ENCODE results near the gene CLCN2. TPM values are rescaled to one million over a fixed set of nuclear protein-coding genes. Genes with fewer than 3 reads are reported as not detected.

The CLCN2 gene
- total RNA-seq, 4 donors from 2014 or later, result 1.8 to 3.4 (median 2.7) TPM

DNA sequence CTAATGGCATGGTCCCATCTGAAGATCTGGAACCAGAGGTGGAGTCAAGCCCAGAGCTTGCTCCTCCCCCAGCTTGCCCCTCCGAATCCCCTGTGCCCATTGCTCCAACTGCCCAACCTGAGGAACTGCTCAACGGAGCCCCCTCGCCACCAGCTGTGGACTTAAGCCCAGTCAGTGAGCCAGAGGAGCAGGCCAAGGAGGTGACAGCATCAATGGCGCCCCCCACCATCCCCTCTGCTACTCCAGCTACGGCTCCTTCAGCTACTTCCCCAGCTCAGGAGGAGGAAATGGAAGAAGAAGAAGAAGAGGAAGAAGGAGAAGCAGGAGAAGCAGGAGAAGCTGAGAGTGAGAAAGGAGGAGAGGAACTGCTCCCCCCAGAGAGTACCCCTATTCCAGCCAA, 39.7 kb downstream of the CLCN2 start:
- no peak for DNase-seq (ENCODE audit: extremely low spot score)
- Histone ChIP-seq H3K27ac (replicated peaks in 1 of 4) (peak overlapping the region; percentile 60 to 97 (median 84)), H3K27me3 (no peaks in the 10 kb centered on the region), H3K36me3 (peaks cover 67 to 87% (median 79%) of the 10 kb centered on the region in 4 donors), H3K4me1 (peaks cover 51 to 74% (median 61%) of the 10 kb centered on the region in 4 donors), H3K9me3 (no peaks in the 10 kb centered on the region), H3K4me3 (no peak overlapping the region)
- TF ChIP-seq, protein P1, sequence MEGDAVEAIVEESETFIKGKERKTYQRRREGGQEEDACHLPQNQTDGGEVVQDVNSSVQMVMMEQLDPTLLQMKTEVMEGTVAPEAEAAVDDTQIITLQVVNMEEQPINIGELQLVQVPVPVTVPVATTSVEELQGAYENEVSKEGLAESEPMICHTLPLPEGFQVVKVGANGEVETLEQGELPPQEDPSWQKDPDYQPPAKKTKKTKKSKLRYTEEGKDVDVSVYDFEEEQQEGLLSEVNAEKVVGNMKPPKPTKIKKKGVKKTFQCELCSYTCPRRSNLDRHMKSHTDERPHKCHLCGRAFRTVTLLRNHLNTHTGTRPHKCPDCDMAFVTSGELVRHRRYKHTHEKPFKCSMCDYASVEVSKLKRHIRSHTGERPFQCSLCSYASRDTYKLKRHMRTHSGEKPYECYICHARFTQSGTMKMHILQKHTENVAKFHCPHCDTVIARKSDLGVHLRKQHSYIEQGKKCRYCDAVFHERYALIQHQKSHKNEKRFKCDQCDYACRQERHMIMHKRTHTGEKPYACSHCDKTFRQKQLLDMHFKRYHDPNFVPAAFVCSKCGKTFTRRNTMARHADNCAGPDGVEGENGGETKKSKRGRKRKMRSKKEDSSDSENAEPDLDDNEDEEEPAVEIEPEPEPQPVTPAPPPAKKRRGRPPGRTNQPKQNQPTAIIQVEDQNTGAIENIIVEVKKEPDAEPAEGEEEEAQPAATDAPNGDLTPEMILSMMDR (IDR thresholded peaks at IDR 0.05), result no peak
- TF ChIP-seq POLR2A (IDR thresholded peaks at IDR 0.05; ENCODE audit: low read depth), result no peak
- no peak for TF ChIP-seq POLR2AphosphoS5 (IDR thresholded peaks at IDR 0.05)
- no peak for TF ChIP-seq EP300 (IDR thresholded peaks at IDR 0.05)
- WGBS, result 69% methylated on average over 5 of the region's 5 CpGs
- intact Hi-C loops (cut with DNase I), result no loop called here

GRCh38 chr3:184320104-184320445, 41.3 kb downstream of the CLCN2 start:
- Histone ChIP-seq H3K36me3 (peaks cover 51 to 79% (median 68%) of the 10 kb centered on the region in 4 donors), H3K27ac (replicated peaks in 1 of 4) (peak overlapping the region; percentile 83 to 98 (median 92)), H3K27me3 (no peaks in the 10 kb centered on the region), H3K4me3 (peak overlapping the region; percentile 40 to 48 (median 43)), H3K4me1 (peaks cover 62 to 85% (median 75%) of the 10 kb centered on the region in 4 donors), H3K9me3 (no peaks in the 10 kb centered on the region)
- no peak for TF ChIP-seq EP300 (IDR thresholded peaks at IDR 0.05)
- peak; percentile 76 to 86 for TF ChIP-seq POLR2AphosphoS5 (IDR thresholded peaks at IDR 0.05)
- TF ChIP-seq, protein P1 (IDR thresholded peaks at IDR 0.05), result no peak
- WGBS, result no CpG with 5 or more reads among the region's 4 CpGs
- peak; percentile 99 for DNase-seq (ENCODE audit: extremely low spot score)
- intact Hi-C loops (cut with DNase I), result no loop called here

GRCh38 chr3:184317201-184317600, 44.2 kb downstream of the CLCN2 start:
- TF ChIP-seq POLR2AphosphoS5 (IDR thresholded peaks at IDR 0.05) (no peak), POLR2A (IDR thresholded peaks at IDR 0.05; ENCODE audit: low read depth) (no peak), EP300 (IDR thresholded peaks at IDR 0.05) (no peak)
- TF ChIP-seq, protein P1 (IDR thresholded peaks at IDR 0.05), result no peak
- WGBS, result 61% methylated on average over 5 of the region's 5 CpGs
- Histone ChIP-seq H3K27ac (replicated peaks in 1 of 4) (peak overlapping the region; percentile 34 to 98 (median 92)), H3K4me1 (peaks cover 63 to 75% (median 72%) of the 10 kb centered on the region in 4 donors), H3K9me3 (no peaks in the 10 kb centered on the region), H3K4me3 (peak overlapping the region; percentile 81 to 91 (median 88)), H3K27me3 (no peaks in the 10 kb centered on the region), H3K36me3 (peaks cover 22 to 51% (median 39%) of the 10 kb centered on the region in 4 donors)
- no peak for DNase-seq (ENCODE audit: extremely low spot score)
- intact Hi-C loops (cut with DNase I), result no loop called here

GRCh38 chr3:184316792-184317191, 44.6 kb downstream of the CLCN2 start:
- Histone ChIP-seq H3K4me1 (peaks cover 59 to 71% (median 68%) of the 10 kb centered on the region in 4 donors), H3K27me3 (no peaks in the 10 kb centered on the region), H3K9me3 (no peaks in the 10 kb centered on the region), H3K4me3 (peak overlapping the region; percentile 81 to 91 (median 88)), H3K36me3 (peaks cover 18 to 47% (median 35%) of the 10 kb centered on the region in 4 donors), H3K27ac (replicated peaks in 1 of 4) (peak overlapping the region; percentile 97 to 100 (median 98))
- TF ChIP-seq POLR2AphosphoS5 (IDR thresholded peaks at IDR 0.05) (no peak), EP300 (IDR thresholded peaks at IDR 0.05) (no peak), POLR2A (IDR thresholded peaks at IDR 0.05; ENCODE audit: low read depth) (no peak)
- TF ChIP-seq, protein P1 (IDR thresholded peaks at IDR 0.05), result no peak
- no peak for DNase-seq (ENCODE audit: extremely low spot score)
- intact Hi-C loops (cut with DNase I), result no loop called here
- WGBS, result 60% methylated on average over 7 of the region's 7 CpGs

Data from esophagus muscularis mucosa (tissue), 4 donors.